MG63 (cell line): ENCODE measurements around the gene PDAP1. TPM values are rescaled to one million over a fixed set of nuclear protein-coding genes. Genes with fewer than 3 reads are reported as not detected.
"Not testable (repeated sequence)": the region's sequence is repeated elsewhere in the genome, so short reads cannot be mapped to it uniquely, and the experiment has no call there.

Source experiments
- DNase-seq: peaks from one replicate; pipeline ENCODE4 v3.0.0-alpha.2; 2020
- H3K27me3 ChIP-seq: fragments of 250-450 bp; sonication (Bioruptor Pico); 2 replicates; pipeline ENCODE4 v1.5.1; 2020; ENCODE audit warnings: mild to moderate bottlenecking, moderate library complexity
- H3K36me3 ChIP-seq: fragments of 250-450 bp; sonication (Bioruptor Pico); 2 replicates; pipeline ENCODE4 v1.5.1; 2020; ENCODE audit warnings: mild to moderate bottlenecking, moderate library complexity
- H3K4me3 ChIP-seq: fragments of 250-450 bp; sonication (Bioruptor Pico); 2 replicates; pipeline ENCODE4 v1.5.1; 2020; ENCODE audit warnings: mild to moderate bottlenecking, moderate library complexity
- H3K9me3 ChIP-seq: fragments of 250-450 bp; sonication (Bioruptor Pico); 2 replicates; pipeline ENCODE4 v1.5.1; 2020; ENCODE audit warnings: mild to moderate bottlenecking, moderate library complexity
- total RNA-seq: library from RNA; depleted of rRNA; stranded (reverse); fragments of >200 nt; shearing (Covaris generic); gene quantifications from 2 replicates; pipeline ENCODE4 v1.2.3, GENCODE V29; 2014; ENCODE audit warnings: low replicate concordance

The PDAP1 gene
- total RNA-seq, 1 experiment from 2014 or later = 156 TPM

DNA sequence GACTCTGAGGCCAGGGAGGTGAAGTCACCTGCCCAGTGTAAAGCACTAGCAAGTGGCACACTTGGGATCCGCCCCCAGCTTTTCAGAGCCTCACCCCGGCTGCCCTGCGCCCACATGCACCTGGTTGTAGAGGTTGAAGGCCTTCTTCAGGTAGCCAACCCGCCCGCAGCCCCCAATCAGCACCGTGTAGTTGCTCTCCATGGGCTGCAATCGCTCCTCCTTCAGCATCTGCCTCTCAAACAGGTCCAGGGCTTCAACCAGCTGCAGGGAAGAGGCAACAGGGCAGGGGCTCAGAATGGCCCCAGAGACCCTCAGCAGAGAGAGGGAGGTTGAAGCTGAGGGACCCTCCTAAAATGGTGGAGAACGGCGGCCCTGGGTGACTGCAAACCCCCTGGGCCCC is 24.8 kb upstream of the PDAP1 start:
- H3K9me3 ChIP-seq = no peaks in the 10 kb centered on the region
- no peaks in the 10 kb centered on the region for H3K27me3 ChIP-seq
- no peak for DNase-seq
- H3K4me3 ChIP-seq = no peak overlapping the region
- no peaks in the 10 kb centered on the region for H3K36me3 ChIP-seq

DNA sequence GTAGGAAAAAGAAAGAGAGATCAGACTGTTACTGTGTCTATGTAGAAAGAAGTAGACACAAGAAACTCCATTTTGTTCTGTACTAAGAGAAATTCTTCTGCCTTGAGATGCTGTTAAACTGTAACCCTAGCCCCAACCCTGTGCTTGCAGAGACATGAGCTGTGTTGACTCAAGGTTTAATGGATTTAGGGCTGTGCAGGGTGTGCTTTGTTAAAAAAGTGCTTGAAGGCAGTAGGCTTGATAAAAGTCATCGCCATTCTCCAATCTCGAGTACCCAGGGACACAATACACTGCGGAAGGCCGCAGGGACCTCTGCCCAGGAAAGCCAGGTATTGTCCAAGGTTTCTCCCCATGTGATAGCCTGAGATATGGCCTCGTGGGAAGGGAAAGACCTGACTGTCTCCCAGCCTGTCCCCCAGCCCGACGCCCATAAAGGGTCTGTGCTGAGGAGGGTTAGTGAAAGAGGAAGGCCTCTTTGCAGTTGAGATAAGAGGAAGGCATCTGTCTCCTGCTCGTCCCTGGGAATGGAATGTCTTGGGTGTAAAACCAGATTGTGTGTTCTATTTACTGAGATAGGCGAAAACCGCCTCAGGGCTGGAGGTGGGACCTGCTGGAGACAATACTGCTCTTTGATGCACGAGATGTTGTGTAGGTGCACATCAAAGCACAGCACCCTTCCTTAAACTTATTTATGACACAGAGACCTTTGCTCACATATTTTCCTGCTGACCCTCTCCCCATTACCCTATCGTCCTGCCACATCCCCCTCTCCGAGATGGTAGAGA is 23.6 kb upstream of the PDAP1 start:
- not testable (repeated sequence) for DNase-seq

DNA sequence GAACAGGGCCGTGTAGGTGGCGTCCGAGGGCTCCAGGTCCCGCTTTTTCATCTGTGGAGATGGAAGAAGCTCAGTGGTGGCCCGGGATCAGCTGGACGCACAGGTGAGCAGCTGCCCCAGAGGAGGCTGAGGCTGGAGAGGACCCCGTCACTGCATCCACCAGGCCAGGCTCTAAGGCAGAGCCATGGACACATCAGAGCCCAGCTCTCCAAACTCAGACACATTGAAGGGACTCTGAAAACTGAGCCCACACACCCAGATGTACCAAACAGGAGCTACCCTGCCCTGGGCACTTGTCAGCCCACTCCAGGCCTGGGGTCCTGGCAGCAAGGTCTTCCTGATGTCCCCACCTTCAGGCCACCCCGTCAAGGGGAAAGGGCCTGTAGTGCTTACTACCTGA is 21.4 kb upstream of the PDAP1 start:
- DNase-seq = no peak

More for the DNA sequence above, 23.6 kb upstream of the PDAP1 start:
- H3K9me3 ChIP-seq, H3K36me3 ChIP-seq, H3K27me3 ChIP-seq, H3K4me3 ChIP-seq: not testable (repeated sequence)

DNA sequence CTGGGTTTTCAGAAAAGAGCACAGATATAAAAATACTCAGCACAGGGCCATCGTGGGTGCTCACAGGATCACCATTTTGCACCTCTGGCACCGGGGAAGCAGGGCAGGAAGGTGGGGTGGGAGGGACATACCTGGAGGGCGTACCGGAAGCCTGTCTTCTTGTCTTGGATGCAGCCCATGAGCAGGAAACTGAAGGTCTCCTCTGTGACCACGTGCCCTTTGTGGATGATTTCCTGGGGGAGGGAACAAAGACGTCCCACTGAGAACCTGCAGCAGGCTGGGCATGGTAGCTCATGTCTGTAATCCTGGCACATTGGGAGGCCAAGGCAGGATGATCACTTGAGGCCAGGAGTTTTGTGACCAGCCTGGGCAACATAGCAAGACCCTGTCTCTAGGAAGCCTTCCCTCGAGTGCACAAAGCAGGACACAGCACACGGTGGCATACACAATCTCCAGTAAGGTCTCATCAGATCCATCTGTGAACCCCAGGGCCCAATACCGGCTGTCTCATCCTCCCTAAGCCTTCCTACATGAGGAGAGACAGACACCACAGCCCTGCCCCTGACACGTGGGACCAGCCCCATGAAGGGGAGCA is 20.7 kb upstream of the PDAP1 start:
- Histone ChIP-seq H3K4me3 (no peak overlapping the region), H3K36me3 (no peaks in the 10 kb centered on the region), H3K27me3 (no peaks in the 10 kb centered on the region), H3K9me3 (no peaks in the 10 kb centered on the region)
- DNase-seq = no peak

More for the DNA sequence above, 21.4 kb upstream of the PDAP1 start:
- Histone ChIP-seq H3K27me3 (no peaks in the 10 kb centered on the region), H3K36me3 (no peaks in the 10 kb centered on the region), H3K9me3 (no peaks in the 10 kb centered on the region), H3K4me3 (no peak overlapping the region)

DNA sequence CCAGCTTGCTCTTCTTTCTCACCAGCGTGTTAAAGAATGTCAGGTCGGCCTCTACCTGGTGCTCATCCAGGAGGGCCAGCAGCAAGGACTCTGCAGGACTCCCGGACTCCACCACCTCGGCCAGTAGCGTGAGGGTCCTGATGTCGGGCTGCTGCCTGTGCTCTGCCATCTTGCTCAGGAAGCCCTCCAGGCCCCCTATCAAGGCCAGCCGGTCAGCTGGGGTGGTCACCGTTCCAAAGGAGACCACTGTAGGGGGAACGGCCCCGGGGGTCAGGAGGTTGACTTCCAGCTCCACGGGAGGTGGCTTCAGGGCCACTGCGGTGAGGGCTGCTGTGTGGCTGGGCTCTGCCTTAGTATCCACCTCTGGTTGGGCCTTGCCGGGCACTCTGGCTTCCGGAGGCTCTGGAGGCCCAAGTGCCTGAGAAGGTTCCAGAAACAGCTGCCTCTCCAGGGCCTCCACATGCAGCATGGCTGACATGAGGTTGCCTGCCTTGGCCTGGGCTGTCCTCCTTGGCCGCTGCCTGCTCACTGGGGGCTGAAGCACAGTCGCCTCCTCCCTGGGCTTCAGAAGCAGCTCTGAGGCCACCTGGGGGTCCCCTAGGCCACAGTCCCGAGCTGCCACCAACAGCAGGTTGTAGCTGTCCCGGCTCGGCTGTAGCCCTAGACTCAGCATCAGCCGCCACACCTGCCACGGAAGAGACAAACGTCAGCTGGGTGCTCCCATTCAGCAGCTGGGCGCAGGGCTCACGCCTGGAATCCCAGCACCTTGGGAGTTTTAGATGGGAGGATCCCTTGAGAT is 16.7 kb upstream of the PDAP1 start:
- no peak overlapping the region for H3K4me3 ChIP-seq
- DNase-seq = no peak
- H3K36me3 ChIP-seq = no peaks in the 10 kb centered on the region; the same call in 1 of the 2 replicates
- H3K27me3 ChIP-seq = no peaks in the 10 kb centered on the region
- no peaks in the 10 kb centered on the region for H3K9me3 ChIP-seq

DNA sequence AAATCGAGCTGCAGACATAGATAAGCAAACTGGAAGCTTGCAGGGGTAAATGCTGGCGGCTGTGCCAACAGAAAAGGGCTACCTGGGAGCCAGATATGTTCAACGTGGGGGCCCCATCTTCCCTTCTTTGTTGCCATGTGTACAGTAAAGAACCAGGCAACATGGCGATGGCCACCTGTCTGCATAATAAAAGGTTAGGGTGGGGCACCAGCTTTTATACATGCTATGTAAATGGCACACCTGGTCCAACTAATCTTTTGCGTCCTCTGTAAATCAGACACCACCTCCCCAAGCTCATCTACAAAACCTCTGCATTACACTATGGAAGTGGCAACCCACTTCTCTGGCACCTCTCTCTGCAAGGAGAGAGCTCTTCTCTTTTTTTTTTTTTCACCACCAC is 14.2 kb upstream of the PDAP1 start:
- Histone ChIP-seq H3K27me3 (no peaks in the 10 kb centered on the region), H3K9me3 (no peaks in the 10 kb centered on the region), H3K36me3 (peaks cover 2% of the 10 kb centered on the region; the same call in 1 of the 2 replicates), H3K4me3 (no peak overlapping the region)
- no peak for DNase-seq

DNA sequence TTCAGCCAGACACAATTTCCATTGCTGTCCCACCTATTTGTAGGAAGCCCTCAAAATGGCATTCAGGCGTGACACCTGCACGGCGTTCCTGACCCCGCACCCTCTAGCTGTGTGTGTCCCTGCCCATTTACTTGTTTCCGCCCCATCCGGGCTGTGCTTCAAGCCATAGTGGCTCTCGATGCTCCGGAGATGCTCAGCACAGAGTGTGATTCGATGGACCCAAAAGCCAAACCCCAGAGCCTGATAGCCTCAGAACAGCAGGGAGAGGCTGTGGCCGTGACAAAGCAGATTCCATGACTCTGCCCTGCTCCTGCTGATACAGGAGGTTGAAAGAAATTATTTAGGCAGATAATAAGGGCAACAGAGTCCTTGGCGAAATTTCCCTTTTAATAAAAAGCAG is 13.8 kb upstream of the PDAP1 start:
- H3K9me3 ChIP-seq = no peaks in the 10 kb centered on the region

DNA sequence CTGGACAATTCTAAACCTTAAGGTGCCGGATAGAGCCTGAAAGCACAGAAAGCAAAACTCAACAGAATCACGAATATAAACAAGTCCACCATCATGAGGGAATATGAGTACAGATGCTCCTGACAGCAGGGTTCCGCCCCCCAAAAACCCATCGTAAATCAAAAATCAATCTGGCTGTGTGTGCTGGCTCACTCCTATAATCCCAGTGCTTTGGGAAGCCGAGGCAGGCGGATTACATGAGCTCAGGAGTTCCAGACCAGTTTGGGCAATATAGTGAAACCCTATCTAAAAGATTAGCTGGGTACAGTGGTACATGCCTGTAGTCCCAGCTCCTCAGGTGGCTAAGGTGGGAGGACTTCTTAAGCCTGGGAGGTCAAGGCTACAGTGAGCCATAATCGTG is 12.6 kb upstream of the PDAP1 start:
- Histone ChIP-seq H3K4me3 (no peak overlapping the region), H3K36me3 (peaks cover 14% of the 10 kb centered on the region), H3K27me3 (no peaks in the 10 kb centered on the region), H3K9me3 (no peaks in the 10 kb centered on the region)
- no peak for DNase-seq

More for the DNA sequence above, 13.8 kb upstream of the PDAP1 start:
- H3K27me3 ChIP-seq = no peaks in the 10 kb centered on the region
- no peak for DNase-seq
- peaks cover 6% of the 10 kb centered on the region; the same call in 1 of the 2 replicates for H3K36me3 ChIP-seq
- H3K4me3 ChIP-seq = no peak overlapping the region

DNA sequence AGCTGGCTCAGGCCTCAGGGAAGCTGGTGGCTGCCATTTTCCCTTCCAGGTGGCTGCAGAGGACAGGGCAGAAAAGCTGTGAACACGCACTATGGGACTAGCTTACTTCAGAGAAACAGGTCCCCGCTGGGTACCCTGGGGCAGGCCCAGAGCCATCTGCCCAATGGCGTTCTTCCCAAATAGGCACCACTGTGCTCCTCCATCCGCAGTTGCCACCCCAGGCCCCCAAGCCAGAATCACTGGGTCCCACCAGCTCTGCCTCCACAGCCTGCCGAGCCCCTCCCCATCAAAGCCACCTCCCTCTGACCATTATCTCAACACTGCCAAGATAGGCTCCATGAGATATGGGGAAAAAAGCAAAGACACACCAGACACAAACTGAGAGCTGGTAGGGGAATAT is 11.8 kb upstream of the PDAP1 start:
- no peak for DNase-seq
- H3K9me3 ChIP-seq = no peaks in the 10 kb centered on the region
- H3K27me3 ChIP-seq = no peaks in the 10 kb centered on the region
- H3K36me3 ChIP-seq = peaks cover 21% of the 10 kb centered on the region
- no peak overlapping the region for H3K4me3 ChIP-seq

DNA sequence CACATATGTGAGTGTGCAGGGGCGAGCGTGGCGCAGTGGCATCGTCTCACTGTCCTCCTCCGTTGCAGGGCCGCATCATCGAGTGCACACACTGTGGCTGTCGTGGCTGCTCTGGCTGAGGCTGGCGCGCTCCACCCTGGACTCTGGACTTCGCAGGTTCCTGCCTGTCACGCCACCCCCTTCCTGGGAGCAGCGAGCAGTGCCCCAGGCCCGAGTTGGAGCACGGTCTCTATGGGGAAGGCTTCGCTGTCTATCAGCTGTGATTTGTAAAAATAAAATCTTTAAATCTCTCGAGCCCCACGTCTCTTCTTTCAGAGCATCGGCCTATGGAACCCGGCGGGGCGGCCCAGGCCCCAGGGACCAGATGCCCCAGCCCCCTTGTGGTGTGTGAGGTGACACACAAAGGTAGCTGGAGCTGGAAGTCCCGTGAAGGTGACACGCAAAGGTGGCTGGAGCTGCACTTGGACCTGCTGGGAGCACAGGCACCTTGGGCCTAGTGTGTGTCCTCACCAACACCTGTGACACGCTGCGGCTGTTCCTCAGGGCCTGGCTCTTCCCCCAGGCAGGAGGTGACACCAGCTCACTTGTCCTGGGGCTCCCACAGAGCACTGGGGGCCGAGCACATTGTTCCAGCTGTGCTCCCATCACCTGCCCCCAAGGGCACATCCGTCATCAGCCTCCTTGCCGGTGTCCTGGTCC is 11.1 kb upstream of the PDAP1 start:
- H3K27me3 ChIP-seq = no peaks in the 10 kb centered on the region
- H3K4me3 ChIP-seq = no peak overlapping the region
- peaks cover 29% of the 10 kb centered on the region for H3K36me3 ChIP-seq
- DNase-seq = no peak
- no peaks in the 10 kb centered on the region for H3K9me3 ChIP-seq

DNA sequence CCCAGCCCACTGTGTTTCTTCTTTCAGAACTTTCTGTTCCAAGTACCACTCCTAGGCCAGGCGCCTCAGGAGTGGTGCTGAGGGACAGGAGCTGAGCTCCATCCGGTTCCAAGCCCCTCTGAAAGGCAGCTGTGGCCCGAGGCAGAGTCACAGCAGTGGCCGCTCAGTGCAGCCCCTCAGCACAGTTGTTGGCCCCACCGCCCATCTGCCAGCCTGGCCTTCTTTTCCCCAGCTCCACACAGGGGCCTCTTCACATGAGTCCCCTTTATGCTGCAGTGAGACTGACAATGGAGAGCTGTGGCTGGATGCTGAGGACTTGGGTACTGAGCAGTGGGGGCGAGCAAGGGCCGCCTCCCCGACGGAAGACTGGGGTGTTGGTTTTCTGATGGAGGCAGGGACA is 9.9 kb upstream of the PDAP1 start:
- Histone ChIP-seq H3K36me3 (peaks cover 38% of the 10 kb centered on the region), H3K27me3 (no peaks in the 10 kb centered on the region), H3K9me3 (no peaks in the 10 kb centered on the region), H3K4me3 (no peak overlapping the region)
- no peak for DNase-seq

DNA sequence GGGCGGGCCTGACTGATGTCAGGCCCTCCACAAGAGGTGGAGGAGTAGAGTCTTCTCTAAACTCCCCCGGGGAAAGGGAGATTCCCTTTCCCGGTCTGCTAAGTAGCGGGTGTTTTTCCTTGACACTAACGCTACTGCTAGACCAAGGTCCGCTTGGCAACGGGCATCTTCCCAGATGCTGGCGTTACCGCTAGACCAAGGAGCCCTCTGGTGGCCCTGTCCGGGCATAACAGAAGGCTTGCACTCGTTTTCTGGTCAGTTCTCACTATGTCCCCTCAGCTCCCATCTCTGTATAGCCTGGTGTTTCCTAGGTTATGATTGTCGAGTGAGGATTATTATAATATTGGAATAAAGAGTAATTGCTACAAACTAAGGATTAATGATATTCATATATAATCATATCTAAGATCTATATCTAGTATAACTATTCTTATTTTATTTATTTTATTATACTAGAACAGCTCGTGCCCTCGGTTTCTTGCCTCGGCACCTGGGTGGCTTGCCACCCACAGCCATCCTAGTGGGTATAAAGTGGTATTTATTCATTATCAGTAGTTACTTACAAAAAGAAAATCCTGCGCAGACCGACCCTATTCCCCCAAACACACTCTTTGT is 7.2 kb upstream of the PDAP1 start:
- peaks cover 60% of the 10 kb centered on the region for H3K36me3 ChIP-seq
- H3K27me3 ChIP-seq, H3K4me3 ChIP-seq, H3K9me3 ChIP-seq: not testable (repeated sequence)
- DNase-seq = peak; percentile 30

DNA sequence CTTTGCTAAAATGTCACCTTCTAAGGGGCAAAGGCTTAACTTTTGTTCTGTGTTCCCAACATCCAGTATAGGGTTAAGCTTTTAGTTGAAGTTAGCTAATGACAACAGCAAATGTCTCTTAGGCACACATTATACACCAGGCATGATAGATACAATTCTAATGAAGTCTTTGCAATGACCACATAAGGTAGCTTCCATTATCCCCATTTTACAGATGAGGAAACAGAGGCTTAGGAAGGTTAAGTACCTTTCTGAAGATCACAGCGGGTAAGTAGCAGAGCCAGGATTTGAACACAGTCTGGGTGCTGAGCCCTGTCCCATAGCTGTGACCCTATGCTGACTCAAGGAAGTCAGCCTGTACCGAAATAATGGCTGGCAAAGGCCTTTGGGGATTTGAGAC is 2.2 kb upstream of the PDAP1 start:
- Histone ChIP-seq H3K9me3 (no peaks in the 10 kb centered on the region), H3K27me3 (no peaks in the 10 kb centered on the region), H3K36me3 (peaks cover 51% of the 10 kb centered on the region), H3K4me3 (no peak overlapping the region)
- DNase-seq = no peak

DNA sequence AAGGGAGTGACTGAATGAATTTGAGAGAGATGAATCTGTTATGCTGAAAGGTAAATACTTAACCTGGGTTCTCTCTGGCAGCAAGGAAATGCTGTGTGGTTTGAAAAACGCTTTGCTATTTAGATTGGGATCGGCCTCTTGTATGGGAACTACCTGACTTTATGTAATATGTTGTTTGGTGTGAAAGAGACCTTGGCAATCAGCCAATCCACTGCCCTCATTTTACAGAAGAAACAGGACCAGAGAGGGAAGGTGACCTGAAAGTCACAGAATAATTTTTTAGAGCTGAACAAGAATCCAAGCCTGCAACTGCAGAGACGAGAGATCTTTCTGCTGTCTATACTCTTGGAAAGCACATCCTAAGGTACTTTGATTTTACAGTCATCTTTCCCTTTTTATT is 1.4 kb upstream of the PDAP1 start:
- DNase-seq = no peak
- peaks cover 44% of the 10 kb centered on the region for H3K36me3 ChIP-seq
- no peaks in the 10 kb centered on the region for H3K9me3 ChIP-seq

DNA sequence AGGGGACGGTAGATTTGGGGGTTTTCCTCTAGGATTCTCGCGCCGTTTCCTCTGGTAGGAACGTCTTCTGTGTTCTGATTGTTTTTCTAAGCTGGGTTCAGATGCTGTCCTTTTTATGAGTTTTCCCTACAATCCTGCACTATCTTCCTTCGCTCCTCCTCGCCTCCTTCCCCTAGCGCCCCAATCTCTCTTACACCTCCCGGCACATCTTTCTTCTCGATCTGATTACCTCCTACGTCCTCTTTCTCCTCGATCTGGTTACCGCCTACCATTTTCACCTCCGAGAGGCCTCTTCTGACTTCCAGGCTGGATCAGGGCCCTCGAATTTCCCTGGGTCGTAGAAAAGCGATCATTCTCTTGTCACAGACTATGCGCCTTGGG is 785 bp upstream of the PDAP1 start:
- Histone ChIP-seq H3K27me3 (no peaks in the 10 kb centered on the region), H3K4me3 (peak overlapping the region; percentile 99), H3K36me3 (peaks cover 40% of the 10 kb centered on the region), H3K9me3 (no peaks in the 10 kb centered on the region)
- no peak for DNase-seq

More for the DNA sequence above, 1.4 kb upstream of the PDAP1 start:
- Histone ChIP-seq H3K4me3 (peak overlapping the region; percentile 99), H3K27me3 (no peaks in the 10 kb centered on the region)

DNA sequence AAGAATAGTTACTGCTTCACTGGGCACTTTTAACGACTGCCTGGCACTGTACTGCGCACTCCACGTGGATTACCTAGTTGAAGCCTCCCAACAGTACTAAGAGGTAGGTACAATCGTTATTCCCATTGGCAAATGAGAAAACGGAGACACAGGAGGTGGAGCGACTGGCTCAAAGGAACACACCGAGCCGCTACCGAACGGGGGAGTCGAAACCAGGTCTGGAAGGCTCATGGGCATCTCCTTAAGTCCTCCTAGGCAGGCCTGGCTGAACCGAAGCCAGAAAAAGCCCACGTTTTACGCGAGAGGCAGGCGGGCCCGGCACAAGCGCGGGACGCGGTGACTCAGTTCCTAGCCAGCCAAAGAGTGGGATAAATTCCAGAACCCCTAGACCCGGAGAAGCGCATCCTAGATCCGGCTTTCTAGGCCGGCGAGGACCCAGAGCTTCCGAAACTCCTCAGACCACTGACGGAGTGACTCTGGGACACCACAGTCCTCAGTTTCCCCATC is 472 bp downstream of the PDAP1 start:
- H3K36me3 ChIP-seq = peaks cover 30% of the 10 kb centered on the region

More for the DNA sequence above, 472 bp downstream of the PDAP1 start:
- H3K27me3 ChIP-seq = no peaks in the 10 kb centered on the region
- no peaks in the 10 kb centered on the region for H3K9me3 ChIP-seq
- DNase-seq = peak; percentile 81
- H3K4me3 ChIP-seq = peak overlapping the region; percentile 99
